HEK293 (cell line): Measurements from ENCODE around the gene CTIF.

Source experiments
- CTCF ChIA-PET: fragments of 350-600 bp; formaldehyde crosslinking; extraction: SDS; loops from one replicate; lab custom pipeline; 2021; ENCODE audit warnings: antibody characterized with exemption; lab: Yijun Ruan, JAX
- POLR2A ChIA-PET: fragments of 300-600 bp; formaldehyde crosslinking; extraction: SDS; loops from one replicate; lab custom pipeline; 2020; ENCODE audit warnings: antibody characterized with exemption, inconsistent platforms; lab: Yijun Ruan, JAX
- H3K27ac ChIP-seq: fragments of 200-500 bp; sonication (Bioruptor generic); 2 replicates; pipeline ENCODE4 v1.5.1; 2014; ENCODE audit warnings: low read depth, low read length, control low read depth, inconsistent platforms; ENCODE audit errors: extremely low read depth
- H3K36me3 ChIP-seq, 2 experiments: fragments of 200-500 bp in 1 of 2; sonication (Bioruptor generic) in 1 of 2; 1 replicate in 1 of 2; 2 replicates in 1 of 2; pipeline ENCODE4 v1.5.1; 2014 to 2017; ENCODE audit warnings: inconsistent platforms in 2 of 2, low read length in 2 of 2; ENCODE audit not compliant: control insufficient read depth in 2 of 2, insufficient read depth in 1 of 2
- H3K4me1 ChIP-seq: fragments of 200-500 bp; sonication (Bioruptor generic); 2 replicates; pipeline ENCODE4 v1.5.1; 2014; ENCODE audit warnings: mild to moderate bottlenecking, low read length, inconsistent platforms; ENCODE audit not compliant: control insufficient read depth, insufficient read depth
- H3K4me3 ChIP-seq: 2 replicates; pipeline ENCODE4 v1.5.1; 2011; ENCODE audit warnings: low read depth, mild to moderate bottlenecking, control low read depth, low read length, moderate library complexity
- H3K9me3 ChIP-seq: fragments of 200-500 bp; sonication (Bioruptor generic); 2 replicates; pipeline ENCODE4 v1.5.1; 2014; ENCODE audit warnings: low read depth, low read length, inconsistent platforms; ENCODE audit not compliant: control insufficient read depth, insufficient read depth
- FEZF1 ChIP-seq: fragments of 450-650 bp; formaldehyde crosslinking; IDR thresholded peaks from 2 replicates; pipeline ENCODE4 v1.5.1; 2016; ENCODE audit warnings: missing biosample characterization, missing genetic modification characterization
- SALL2 ChIP-seq: fragments of 450-650 bp; formaldehyde crosslinking; IDR thresholded peaks from 2 replicates; pipeline ENCODE4 v1.5.0; 2017; ENCODE audit warnings: missing biosample characterization, mild to moderate bottlenecking, missing genetic modification characterization, borderline replicate concordance
- TCF7L2 ChIP-seq: IDR thresholded peaks from 2 replicates; pipeline ENCODE4 v1.6.1; 2011; ENCODE audit warnings: low read depth, mild to moderate bottlenecking, inconsistent platforms, low read length, moderate library complexity, borderline replicate concordance
- ZBTB10 ChIP-seq: fragments of 450-650 bp; formaldehyde crosslinking; IDR thresholded peaks from 2 replicates; pipeline ENCODE4 v1.5.1; 2016; ENCODE audit warnings: missing biosample characterization, missing genetic modification characterization
- ZBTB44 ChIP-seq: fragments of 450-650 bp; IDR thresholded peaks from 2 replicates; pipeline ENCODE4 v1.5.1; 2018; ENCODE audit warnings: missing biosample characterization, mild to moderate bottlenecking, missing genetic modification characterization
- ZNF157 ChIP-seq: fragments of 450-650 bp; formaldehyde crosslinking; IDR thresholded peaks from 2 replicates; pipeline ENCODE4 v1.5.1; 2016; ENCODE audit warnings: missing biosample characterization, missing genetic modification characterization
- ZNF600 ChIP-seq: fragments of 450-650 bp; formaldehyde crosslinking; IDR thresholded peaks from 2 replicates; pipeline ENCODE4 v1.5.1; 2016; ENCODE audit warnings: missing biosample characterization, missing genetic modification characterization
- TF ChIP-seq, protein P1 (sequence below): fragments of 450-650 bp; formaldehyde crosslinking; IDR thresholded peaks from 2 replicates; pipeline ENCODE4 v1.5.1; 2016; ENCODE audit warnings: missing biosample characterization, missing genetic modification characterization
- TF ChIP-seq, protein P2 (sequence below): fragments of 450-650 bp; formaldehyde crosslinking; IDR thresholded peaks from 2 replicates; pipeline ENCODE4 v1.5.1; 2016; ENCODE audit warnings: missing biosample characterization, missing genetic modification characterization
- TF ChIP-seq, protein P3 (sequence below): fragments of 450-650 bp; formaldehyde crosslinking; IDR thresholded peaks from 2 replicates; pipeline ENCODE4 v1.5.1; 2017; ENCODE audit warnings: missing biosample characterization, missing genetic modification characterization

CTIF gene

DNA sequence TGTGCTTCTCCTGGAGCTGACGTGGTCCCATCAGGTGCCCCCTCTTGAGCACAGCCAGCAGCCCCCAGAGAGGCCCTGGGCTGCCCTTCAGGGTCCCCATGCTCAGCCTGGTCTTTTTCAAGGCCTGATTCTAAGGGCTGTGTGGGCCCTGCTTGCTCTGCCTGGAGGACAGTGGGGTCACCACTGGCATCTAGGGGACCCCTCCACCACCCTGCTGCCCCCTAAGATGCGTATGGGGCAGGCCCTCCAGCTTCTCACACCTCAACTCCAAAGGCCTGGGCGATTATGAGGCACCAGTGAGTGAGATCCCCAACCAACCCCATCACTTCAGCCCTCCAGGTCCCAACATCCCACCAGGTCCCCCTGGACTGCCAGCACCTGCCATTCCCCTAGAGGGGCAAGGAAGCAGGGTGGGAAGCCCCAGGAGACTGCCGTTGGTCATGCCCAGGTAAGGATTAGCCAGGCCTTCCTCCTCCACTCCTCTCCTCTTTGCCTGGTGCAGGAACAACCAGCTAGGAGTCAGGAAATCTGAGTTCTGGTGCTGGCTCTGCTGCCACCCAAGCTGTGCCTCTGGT, 297.5 kb downstream of the CTIF start (continued):
- TF ChIP-seq, protein P1, sequence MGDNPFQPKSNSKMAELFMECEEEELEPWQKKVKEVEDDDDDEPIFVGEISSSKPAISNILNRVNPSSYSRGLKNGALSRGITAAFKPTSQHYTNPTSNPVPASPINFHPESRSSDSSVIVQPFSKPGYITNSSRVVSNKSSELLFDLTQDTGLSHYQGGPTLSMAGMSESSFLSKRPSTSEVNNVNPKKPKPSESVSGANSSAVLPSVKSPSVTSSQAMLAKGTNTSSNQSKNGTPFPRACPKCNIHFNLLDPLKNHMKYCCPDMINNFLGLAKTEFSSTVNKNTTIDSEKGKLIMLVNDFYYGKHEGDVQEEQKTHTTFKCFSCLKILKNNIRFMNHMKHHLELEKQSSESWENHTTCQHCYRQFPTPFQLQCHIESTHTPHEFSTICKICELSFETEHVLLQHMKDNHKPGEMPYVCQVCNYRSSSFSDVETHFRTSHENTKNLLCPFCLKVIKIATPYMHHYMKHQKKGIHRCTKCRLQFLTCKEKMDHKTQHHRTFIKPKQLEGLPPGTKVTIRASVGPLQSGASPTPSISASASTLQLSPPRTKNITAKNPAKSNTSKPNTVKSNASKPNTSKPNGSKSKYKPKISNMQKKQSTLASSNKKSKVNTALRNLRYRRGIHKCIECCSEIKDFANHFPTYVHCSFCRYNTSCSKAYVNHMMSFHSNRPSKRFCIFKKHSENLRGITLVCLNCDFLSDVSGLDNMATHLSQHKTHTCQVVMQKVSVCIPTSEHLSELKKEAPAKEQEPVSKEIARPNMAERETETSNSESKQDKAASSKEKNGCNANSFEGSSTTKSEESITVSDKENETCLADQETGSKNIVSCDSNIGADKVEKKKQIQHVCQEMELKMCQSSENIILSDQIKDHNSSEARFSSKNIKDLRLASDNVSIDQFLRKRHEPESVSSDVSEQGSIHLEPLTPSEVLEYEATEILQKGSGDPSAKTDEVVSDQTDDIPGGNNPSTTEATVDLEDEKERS (tag by site-specific recombination) = no peak
- no peak for TF ChIP-seq ZNF600

- TF ChIP-seq, protein P2, sequence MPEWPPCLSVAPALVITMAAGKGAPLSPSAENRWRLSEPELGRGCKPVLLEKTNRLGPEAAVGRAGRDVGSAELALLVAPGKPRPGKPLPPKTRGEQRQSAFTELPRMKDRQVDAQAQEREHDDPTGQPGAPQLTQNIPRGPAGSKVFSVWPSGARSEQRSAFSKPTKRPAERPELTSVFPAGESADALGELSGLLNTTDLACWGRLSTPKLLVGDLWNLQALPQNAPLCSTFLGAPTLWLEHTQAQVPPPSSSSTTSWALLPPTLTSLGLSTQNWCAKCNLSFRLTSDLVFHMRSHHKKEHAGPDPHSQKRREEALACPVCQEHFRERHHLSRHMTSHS = no peak
- TF ChIP-seq ZNF157 (tag by site-specific recombination) (no peak), TCF7L2 (no peak), SALL2 (tag by site-specific recombination) (no peak), FEZF1 (no peak), ZBTB10 (tag by site-specific recombination) (no peak), ZBTB44 (tag by site-specific recombination) (no peak)
- TF ChIP-seq, protein P3, sequence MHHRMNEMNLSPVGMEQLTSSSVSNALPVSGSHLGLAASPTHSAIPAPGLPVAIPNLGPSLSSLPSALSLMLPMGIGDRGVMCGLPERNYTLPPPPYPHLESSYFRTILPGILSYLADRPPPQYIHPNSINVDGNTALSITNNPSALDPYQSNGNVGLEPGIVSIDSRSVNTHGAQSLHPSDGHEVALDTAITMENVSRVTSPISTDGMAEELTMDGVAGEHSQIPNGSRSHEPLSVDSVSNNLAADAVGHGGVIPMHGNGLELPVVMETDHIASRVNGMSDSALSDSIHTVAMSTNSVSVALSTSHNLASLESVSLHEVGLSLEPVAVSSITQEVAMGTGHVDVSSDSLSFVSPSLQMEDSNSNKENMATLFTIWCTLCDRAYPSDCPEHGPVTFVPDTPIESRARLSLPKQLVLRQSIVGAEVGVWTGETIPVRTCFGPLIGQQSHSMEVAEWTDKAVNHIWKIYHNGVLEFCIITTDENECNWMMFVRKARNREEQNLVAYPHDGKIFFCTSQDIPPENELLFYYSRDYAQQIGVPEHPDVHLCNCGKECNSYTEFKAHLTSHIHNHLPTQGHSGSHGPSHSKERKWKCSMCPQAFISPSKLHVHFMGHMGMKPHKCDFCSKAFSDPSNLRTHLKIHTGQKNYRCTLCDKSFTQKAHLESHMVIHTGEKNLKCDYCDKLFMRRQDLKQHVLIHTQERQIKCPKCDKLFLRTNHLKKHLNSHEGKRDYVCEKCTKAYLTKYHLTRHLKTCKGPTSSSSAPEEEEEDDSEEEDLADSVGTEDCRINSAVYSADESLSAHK (tag by site-specific recombination) = no peak
- H3K27ac ChIP-seq = no peak overlapping the region
- no peak overlapping the region for H3K4me3 ChIP-seq
- ChIA-PET CTCF (interaction anchor here (0.6 kb wide), 1 partner anchor 40 kb away, joined by 4 read pairs; no protein-coding TSS in a partner anchor), POLR2A (interaction anchor here (1.2 kb wide), 1 partner anchor 10 kb away, joined by 3 read pairs; no protein-coding TSS in a partner anchor)
- no peaks in the 10 kb centered on the region for H3K36me3 ChIP-seq
- H3K4me1 ChIP-seq = peaks cover 26% of the 10 kb centered on the region
- no peaks in the 10 kb centered on the region for H3K9me3 ChIP-seq
Observed at GRCh38 chr18:48836806-48837615, 298.2 kb downstream of the CTIF start.
